Peyer's patch (tissue), 4 donors: ENCODE results near the gene PARD3B.

ENCODE experiments used
- POLR2A ChIP-seq, 2 donors: fragments of 450-650 bp; IDR thresholded peaks; one replicate each; pipeline ENCODE4 v1.5.1; 2017; ENCODE audit warnings: antibody characterized with exemption in 2 of 2, mild to moderate bottlenecking in 2 of 2, moderate library complexity in 2 of 2
- TF ChIP-seq, protein P1 (sequence below), 6 experiments: fragments of 450-650 bp in 4 of 6; fragments of 200-600 bp in 2 of 6; sonication (generic) in 1 of 6; IDR thresholded peaks; one replicate each; pipeline ENCODE4 v1.5.1; 2017 to 2019; ENCODE audit warnings: antibody characterized with exemption in 6 of 6, mild to moderate bottlenecking in 3 of 6, moderate library complexity in 1 of 6

DNA sequence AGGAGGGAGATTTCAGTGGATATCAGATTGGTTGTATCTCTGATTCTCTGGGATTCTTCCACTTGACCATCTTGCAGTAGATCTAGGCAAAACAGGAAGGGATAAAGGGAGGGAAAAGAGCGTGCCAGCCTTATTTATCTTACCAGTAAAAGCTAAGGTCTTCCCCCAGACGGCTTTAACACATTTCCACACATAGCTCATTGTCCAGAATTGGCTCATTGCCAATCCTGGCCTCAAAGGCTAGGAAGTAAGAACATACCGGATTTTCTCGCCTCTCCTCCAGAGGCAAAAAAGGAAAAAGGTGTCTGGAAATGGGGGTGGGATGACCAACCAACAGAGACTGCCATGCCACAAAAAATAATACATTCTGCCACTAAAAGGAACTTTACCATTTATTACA lies 725.4 kb downstream of the PARD3B start:
- TF ChIP-seq, protein P1, sequence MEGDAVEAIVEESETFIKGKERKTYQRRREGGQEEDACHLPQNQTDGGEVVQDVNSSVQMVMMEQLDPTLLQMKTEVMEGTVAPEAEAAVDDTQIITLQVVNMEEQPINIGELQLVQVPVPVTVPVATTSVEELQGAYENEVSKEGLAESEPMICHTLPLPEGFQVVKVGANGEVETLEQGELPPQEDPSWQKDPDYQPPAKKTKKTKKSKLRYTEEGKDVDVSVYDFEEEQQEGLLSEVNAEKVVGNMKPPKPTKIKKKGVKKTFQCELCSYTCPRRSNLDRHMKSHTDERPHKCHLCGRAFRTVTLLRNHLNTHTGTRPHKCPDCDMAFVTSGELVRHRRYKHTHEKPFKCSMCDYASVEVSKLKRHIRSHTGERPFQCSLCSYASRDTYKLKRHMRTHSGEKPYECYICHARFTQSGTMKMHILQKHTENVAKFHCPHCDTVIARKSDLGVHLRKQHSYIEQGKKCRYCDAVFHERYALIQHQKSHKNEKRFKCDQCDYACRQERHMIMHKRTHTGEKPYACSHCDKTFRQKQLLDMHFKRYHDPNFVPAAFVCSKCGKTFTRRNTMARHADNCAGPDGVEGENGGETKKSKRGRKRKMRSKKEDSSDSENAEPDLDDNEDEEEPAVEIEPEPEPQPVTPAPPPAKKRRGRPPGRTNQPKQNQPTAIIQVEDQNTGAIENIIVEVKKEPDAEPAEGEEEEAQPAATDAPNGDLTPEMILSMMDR (IDR thresholded peaks at IDR 0.05): no peak
- no peak for TF ChIP-seq POLR2A (IDR thresholded peaks at IDR 0.05)
